Nucleus accumbens (tissue), 56 donors: ENCODE measurements around the gene EP400.
A peak's percentile ranks its signal among the peaks of the same experiment; 100 is the strongest.

Experiments
- DNase-seq, 56 donors: peaks; one replicate each; lab custom pipeline; 2025; lab: John Stamatoyannopoulos, UW

The EP400 gene

DNA sequence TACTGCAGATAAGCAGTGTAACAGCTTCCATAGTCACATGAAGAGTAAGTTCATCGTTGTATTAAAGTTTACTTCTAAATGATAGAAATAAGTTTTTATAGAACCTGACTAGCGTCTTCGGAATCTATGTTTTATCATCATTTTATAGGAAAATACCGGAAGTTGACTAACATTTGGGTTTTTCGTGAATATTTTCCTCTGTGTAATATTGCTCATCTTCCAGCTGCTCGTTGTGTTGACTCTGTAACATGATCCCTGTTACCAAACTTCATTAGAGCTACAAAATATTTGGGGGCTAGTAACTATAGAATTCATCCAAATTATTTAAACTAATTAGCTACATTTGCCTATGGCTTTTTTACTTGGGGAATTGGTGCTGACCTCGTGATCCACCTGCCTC, 157.2 kb downstream of the EP400 start:
- no peak for DNase-seq

DNA sequence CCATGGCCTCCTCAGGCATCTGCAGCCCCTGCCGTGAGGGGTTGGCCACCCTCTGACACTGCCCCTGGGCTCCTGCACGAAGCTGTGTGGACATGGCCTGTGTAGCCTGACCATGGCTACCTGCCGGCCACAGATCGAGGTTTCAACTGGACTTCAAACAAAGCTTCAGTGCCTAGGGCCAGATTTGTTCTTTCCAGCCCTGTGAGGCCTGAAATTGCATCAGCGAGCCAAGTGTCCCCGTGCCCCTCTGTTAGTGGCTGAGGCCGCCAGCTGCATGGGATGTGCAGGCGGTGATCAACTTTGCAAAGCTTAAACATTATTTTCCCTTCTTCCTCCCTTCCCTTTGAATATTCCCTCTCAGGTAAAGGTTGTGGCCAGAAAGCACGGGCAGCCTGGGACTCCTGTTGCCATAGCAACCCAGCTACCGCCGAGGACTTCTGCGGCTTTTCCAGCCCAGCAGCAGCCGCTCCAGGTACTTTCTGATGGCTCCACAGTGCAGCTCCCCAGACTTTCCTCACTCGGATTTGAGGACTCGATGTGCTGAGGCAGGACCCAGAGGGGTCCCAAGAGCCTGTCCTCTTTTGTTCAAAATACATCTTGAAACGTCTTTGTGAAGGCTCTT, 158.6 kb downstream of the EP400 start:
- no peak for DNase-seq

DNA sequence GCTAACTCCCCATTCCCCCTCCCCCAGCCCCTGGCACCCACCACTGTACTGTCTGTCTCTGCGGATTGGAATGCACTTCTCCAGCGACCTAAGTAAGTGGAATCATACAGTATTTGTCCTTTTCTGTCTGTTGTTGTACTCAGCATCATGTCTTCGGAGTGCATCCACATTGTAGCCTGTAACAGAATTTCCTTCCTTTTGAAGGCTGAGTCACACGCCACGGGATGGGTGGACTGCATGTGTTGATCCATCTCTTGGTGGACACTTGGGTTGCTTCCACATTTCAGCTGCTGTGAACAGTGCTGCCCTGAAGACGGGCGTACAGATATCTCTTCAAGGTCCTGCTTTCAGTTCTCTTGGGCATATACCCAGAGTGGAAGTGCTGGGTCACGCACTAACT, 160.0 kb downstream of the EP400 start:
- no peak for DNase-seq

DNA sequence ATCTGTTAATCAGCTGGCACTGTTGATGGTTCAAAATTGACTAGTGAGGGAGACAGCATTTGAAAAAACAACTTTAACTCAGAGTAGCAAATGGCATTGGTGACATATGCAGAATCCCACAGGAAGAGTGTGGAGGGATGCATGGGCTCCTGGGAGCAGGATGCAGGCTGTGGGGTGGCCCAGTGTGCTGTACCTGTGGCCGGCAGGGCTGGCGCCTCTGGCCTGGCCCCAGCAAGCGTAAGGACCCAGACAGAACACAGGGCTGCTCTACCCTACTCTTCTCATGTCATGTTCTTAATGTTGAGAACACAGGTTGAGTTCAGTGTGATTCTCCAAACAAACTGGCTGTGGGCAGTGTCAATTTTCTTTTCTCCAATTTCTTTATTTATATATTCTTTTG, 160.9 kb downstream of the EP400 start:
- no peak for DNase-seq

DNA sequence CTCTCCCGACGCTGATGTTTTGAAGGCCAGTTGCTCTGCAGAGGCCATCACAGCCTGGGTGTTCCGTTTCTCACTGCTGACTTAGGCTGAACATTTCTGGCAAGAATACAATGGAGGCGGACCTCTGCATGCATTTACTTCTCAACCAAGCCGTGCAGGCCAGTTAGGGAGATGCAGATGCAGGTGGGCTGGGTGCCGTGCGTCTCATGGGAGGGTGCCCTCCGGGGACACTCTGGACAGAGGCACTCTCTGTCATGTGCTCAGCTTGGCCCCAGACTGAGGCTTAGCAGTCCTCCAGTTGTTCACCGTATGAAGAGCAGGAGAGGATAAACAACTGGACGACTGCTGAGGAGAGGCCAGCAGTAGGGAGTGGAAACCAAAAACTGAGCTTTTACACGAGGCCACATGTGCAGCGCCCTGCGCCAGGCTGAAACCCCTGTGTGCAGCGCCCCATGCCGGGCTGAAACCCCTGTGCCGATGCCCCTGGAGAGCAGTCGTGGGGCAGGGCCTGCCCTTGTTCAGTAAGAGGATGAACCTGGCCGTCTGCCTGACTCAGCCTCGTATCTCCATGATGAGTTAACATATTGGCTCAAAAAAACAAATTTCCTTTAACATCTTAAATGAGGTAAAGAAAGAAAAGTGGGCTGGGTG, 162.0 kb downstream of the EP400 start:
- no peak for DNase-seq

DNA sequence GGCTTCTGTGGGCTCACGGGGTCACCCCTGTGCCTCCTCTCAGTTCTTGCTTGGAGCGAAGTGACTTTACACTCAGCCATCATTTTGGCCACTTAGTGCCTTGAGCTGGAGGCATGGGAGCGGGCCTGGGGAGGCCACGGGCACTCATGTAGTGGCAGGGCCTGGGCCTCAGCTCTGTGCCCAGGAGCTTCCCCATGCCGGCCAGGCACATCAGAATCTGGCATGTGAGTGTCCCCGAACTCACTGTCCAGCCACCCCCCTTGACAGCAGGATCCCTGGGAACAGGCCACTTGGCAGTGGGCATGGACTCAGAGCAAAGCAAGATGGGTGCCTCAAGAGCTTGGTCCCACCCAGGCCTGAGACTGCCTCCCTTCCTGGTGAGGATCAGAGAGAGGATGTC, 164.9 kb downstream of the EP400 start:
- no peak for DNase-seq

DNA sequence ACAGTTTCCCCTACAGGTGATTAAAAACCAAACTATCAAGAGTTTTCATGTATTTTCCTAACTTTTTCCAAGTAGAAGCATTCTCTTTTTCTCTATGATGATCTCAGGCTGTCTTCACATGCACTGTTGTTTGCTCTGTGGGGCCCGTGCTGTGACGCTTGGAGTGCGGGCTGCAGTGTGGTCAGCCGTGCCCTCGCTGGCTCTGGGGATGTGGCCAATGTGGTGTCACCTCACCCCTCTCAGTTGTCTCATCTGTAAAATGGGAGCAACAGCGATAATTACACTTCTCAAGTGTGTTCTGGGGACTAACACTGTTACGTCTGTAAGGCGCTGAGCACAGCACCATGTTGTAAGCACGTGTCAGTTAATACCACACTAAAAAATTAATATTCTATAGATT, 165.8 kb downstream of the EP400 start:
- DNase-seq: no peak

DNA sequence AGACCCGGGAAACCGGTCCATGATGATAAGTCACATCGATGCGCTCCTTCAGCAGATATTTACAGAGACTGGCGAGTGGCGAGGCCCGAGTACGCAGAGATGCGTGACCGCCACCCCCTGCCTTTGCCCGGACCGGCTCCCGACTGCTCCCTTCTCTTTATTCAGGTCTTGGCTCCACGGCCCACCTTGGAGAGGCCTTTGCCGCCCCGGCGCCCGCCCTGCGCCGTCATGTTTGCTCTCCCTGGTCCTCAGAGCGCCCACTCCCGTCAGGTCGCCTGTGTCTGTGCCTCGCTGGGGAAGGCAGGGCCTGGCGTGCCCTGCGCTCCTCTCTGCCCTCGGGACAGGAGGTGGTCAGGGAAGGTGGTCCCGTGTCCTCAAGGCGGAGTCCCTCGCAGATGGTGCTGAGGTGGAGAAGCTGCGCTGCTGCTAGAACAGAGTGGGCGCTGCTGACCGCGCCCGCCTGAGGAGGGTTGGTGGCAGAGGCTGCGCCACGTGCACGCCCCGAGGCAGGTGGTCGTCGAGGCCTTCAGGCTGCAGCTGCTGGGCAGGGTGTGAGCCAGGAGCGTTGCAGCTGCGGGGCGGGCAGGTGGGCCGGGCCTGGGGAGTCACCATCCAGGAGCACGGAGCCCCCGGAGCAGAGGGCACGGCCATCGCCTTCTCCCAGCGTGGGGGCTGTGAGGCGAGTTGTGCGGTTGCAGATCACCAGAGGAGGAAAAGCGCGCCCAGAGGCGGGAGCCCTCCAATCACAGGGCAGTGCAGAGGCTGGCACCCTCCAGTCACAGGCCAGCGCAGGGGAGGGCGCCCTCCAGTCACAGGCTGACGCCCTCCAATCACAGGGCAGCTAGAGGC, 167.2 kb downstream of the EP400 start:
- no peak for DNase-seq

DNA sequence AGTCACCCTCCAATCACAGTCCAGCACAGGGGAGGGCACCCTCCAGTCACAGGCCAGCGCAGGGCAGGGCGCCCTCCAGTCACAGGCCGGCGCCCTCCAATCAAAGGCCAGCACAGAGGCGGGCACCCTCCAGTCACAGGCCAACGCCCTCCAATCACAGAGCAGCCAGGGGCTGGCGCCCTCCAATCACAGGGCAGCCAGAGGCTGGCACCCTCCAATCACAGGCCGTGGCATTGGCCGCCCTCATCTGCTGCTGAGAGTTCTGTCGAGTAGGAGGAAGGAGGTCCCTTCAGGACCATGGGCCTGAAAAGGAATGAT, 167.8 kb downstream of the EP400 start:
- DNase-seq: no peak

DNA sequence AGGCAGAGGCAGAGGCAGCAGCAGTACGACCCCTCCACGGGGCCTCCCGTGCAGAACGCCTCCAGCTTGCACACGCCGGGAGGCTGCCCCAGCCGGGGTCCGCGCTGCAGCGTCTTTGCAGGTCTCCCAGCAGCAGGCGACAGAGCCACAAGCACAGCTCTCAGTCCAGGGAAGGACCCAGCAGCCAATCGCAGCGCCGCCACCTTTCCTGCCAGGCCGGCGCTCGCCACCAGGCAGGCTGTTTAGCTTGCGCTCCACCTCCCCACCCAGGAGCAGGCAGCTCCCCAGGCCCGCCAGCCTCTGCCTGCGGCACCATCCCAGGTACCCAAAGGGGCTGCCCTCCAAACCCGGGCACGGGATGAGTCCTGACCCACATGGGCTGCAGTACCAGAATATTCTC, 169.1 kb downstream of the EP400 start:
- no peak for DNase-seq

DNA sequence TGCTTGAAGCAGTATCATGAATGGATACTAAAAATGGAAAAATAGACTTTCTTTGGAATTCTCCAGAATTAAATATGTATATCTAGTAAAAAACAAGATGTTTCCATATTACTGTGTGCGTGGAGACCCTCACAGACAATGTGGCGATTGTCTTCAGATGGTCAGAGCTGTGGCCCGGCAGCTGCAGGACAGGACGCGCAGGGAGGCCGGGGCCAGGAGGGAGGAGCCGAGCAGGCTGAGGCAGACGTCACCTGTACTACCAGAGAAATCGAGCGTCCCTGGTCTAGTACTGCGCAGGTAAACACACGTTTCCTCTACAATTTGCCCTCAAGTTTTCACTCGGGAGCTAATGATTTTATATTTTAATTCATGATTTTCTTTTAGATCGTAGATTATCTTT, 171.5 kb downstream of the EP400 start:
- no peak for DNase-seq

DNA sequence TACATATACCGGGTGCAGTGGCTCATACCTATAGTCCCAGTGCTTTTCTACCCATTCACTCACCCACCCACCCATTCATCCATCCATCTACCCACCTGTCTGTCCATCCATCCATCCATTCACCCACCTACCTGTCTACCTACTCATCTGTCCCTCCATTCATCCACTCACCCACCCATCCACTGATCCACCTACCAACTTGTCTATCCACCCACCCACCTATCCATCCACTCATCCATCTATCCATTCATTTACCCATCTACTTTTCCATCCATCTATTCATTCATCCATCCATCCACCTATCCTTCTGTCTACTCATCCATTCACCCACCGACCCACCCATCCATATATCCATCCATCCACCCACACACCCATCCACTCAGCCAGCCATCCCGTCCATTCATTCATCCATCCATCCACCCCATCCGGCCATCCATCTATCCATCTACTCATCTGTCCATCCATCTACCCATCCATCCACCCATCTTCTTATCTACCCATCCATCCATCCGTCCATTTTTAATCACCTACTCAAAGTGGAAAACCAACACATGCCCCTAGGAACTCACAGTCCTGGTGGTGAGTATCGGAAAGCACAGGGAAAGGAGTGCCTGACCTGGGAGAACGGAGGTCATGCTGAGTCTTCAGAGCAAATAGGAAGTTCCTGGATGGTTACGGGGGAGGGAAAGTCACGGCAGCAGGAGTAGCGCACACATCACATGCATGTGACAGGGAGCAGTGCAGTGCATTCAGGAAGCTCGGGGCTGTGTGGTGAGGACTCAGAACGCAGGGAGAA, 174.4 kb downstream of the EP400 start:
- no peak for DNase-seq

DNA sequence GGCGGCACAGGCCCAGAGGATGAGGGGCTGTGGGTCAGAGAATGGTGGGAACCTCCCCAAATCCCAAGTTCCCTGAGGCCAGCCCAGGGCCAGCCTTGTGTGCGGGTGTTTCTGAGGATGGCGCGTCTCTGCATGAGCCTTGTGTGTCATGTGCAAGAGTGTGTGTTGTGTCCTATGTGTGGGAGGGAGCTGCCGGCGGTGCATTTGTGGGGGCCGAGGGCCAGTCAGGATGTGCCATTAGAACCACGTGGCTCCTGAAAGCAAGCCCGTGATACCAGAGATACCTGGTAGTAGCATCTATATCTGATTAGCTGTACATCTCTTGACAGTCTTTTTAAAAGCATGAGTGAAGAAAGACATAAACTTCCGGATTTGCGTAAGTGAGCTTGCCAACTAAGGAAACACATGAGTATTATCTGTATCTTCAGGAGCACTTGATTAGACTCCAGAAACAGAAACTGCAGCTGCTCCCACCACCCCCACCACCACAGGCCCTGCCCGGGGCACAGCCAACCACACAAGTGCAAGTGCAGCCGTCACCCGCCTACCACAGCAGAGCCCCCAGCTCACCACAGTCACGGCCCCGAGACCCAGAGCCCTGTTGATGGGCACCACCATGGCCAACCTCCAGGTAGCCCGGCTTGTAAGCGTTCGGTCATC, 175.2 kb downstream of the EP400 start:
- DNase-seq: no peak

DNA sequence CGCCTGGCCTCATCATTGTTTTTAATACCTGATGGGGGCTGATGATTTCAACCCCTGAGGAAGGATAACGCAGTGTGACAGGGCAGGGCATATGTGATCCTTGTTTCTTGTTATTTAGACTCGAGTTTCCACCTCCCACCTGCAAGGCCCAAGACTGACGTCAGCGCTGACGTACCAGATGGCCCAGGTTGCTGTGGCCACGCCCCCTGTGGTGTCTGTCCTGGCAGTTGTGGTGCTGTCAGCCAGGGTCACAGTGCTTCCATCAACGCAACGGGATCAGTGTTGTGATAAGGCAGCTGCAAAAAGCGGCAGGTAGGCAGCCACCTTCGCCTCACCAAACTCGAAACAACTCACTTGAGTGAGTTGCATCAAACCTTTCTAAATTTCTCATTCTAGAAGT, 176.0 kb downstream of the EP400 start:
- no peak for DNase-seq

DNA sequence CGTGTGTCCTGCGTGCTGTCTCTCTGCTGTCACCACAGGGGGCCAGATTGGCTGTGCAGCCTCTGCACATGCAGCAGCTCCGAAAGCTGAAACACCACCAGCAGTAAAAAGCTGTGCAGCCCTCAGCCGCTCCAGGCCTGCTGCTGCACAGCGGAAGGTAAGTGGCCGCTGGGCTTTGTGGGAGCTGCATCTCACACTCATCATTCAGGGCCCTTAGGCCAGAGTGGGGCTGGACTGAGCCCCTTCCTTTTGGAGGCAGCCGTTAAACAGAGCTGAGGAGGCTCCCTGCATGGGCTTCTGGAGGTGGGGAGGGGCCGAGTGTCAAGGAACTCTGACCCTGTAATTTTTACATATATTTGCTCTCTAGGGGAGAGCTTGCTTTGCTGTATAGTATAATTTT, 177.3 kb downstream of the EP400 start:
- DNase-seq: no peak

DNA sequence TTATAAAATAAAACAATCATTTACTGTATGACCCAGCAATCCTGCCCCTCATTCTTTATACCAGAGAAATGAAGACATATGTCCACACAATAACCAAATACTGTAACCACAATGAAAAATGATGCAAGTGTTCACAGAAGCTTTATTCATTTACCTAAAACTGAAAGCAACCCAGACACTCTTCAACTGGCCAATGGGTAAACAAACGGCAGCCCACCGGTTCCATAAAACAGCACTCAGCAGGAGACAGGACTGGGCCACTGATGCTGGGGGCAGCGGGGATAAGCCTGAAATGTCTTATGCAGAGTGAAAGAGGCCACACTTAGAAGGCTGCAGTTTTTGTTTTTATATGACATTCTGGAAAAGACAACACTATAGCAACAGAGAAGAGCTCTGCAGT, 179.3 kb downstream of the EP400 start:
- no peak for DNase-seq

DNA sequence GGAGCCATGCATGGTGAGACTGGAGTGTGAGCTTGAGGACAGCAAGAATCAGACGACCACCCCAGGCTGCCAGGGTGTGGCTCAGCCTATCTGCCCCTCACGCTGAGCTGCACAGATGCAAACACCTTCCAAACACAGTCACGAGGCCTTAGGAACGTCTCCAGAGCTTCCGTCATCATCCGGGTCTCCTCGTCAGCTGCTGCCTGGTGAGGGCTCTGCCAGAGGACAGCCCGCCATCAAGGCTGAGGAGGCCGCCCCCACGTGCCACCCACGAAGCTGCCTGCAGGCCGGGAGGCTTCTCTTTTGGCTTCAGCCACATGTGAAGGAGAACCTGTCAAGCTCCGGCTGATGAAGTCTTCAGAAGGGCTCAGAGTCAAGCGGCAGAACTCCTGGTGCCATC, 180.9 kb downstream of the EP400 start:
- peak in 1 of 56 donors; percentile 5 for DNase-seq
